DMS114 treated with DMSO at 0.1 percent for 48 hours (cell line): ENCODE results near the gene WNT9A.

ENCODE experiments used
- DNase-seq: peaks from one replicate; lab custom pipeline; 2025; ENCODE audit not compliant: unreplicated experiment; lab: John Stamatoyannopoulos, UW

WNT9A gene

DNA sequence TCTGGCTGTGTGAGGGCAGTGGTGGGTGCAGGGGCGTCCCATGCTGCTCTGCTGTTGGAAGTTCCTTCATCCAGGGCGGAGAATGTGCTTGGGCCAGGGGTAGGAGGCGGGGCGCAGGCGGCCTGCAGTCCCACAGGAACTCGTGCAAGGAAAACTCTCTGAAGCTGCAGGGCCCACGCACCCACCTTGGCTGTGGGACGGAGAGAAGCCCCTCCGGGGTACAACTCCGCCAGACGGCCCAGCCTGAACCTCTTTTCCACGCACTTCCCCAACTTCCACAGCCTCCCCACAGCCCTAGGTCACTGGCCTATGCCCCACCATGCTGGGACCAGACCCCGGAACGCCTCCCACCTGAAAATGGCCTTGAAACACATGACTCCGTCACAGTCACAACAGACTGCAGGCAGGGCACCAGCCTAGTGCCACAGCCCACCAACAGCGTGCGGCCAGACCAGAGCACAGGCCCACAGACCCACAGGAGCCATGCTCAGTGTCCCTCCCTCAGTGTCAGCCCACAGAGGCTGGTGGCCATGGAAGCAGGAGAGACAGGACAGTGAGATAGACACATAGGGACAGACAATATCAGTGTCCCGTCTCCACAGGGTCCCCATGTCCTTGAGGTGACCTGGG lies 47.8 kb downstream of the WNT9A start:
- DNase-seq, result no peak

DNA sequence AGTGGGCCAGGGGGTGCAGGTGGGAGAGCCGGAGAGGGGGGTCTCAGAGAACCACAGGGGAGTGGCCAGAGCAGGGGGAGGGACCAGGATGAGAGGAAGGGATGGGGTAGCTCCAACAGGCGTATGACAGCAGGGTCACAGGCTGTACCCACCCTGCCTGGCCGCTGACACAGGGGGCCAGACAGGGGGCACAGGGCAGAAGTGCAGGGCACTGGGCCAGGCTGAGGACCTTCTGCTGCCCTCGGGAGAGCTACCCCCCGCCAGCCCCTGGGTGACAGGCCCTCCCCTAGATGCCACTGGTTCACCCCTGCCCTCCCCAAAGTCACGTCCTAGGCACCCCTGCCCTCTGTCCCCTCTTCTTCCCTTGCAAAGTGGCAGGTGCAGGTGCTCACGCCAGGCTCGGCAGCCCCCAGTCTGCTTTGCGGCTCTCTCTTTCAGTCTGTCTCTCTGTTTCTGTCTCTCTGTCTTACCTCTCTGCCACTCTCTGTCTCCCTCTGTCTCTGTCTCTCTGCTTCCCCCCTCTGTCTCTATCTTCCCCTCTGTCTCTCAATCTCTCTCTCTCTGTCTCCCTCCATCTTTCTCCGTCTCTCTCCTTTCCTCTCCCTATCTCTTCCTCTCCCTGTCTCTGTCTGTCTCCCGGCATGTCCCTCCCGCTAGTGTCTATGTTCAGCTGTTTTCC lies 48.5 kb downstream of the WNT9A start:
- DNase-seq, result no peak

- DNase-seq, result no peak
These were observed 49.1 kb downstream of the WNT9A start for GRCh38 chr1:227898502-227899140.

- DNase-seq, result no peak
These were observed 49.9 kb downstream of the WNT9A start for GRCh38 chr1:227897704-227898438.

GRCh38 chr1:227896710-227897655 lies 50.7 kb downstream of the WNT9A start:
- no peak for DNase-seq

DNA sequence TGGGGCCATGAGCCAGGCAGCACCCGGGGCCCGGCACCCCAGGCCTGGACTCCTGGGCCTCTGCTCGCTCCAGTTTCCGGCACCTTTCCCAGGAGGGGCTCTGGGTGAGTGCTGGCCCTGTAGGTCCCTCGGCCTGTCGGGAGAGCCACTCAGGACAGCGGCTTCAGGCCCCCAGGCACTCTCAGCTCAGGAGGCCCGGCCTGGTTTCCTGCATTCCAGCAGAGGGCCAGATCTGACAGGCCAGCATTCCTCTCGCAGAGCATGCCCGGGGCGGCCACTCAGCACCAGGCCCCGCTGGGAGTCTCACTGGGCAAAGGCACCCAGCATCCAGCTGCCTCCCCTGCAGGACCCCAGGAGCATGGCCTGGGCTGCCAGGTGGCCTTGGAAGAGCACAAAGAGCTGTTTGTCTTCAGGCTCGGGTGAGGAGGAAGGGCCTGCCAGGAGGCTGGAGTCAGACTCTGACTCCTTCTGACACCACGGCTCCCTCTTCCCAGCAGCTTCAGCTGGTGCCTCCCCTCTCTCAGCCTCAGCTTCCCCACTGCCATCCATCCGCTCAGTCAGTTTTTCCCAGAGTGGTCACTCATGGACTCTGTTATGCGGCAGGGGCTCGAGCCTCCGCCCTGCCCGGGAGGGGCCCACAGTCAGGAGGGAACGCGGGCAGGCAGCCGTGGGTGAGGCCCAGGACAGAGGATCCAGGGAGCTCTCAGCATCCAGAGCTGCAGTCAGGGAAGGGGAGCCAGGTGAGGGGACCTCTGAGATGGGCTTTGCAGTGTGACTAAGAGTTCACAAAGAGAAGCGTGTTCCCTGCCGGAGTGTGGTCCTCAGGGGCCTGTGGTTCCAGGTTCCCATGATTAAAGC lies 51.7 kb downstream of the WNT9A start:
- DNase-seq, result no peak

GRCh38 chr1:227894831-227895451 lies 52.8 kb downstream of the WNT9A start:
- no peak for DNase-seq

DNA sequence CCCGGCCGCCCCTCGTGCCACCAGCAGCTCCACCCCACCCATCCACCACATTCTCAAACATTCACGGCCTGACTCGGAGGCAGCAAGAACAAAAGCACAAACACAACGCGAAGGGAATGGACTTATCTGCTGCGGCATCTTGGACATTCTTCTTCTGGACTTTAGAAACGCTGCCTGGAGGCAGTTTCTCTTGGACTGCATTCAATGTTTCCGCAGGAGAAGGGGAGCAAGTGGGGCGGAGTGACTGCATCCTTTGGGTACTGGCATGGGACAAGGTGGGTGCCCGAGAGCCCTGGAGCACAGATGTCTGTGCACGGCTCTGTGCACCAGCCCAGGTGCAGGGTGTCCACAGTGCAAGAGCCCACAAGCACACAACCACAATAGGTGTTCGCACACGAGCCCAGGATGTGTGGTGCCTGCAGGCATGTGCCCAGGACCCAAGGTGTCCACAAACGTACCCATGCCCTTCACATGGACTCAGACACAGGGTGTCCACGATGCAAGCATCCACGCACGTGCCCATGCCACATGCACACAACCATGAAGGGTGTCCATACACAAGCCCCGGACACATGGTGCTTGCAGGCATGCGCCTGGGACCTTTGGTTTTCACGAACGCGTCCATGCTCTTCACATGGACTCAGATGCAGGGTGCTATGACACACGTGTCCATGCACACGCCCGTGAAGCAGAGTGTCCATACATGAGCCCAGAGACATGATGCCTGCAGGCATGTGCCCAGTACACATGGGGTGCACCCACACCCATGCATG lies 53.6 kb downstream of the WNT9A start:
- no peak for DNase-seq

GRCh38 chr1:227893300-227893948 lies 54.3 kb downstream of the WNT9A start:
- DNase-seq, result no peak

DNA sequence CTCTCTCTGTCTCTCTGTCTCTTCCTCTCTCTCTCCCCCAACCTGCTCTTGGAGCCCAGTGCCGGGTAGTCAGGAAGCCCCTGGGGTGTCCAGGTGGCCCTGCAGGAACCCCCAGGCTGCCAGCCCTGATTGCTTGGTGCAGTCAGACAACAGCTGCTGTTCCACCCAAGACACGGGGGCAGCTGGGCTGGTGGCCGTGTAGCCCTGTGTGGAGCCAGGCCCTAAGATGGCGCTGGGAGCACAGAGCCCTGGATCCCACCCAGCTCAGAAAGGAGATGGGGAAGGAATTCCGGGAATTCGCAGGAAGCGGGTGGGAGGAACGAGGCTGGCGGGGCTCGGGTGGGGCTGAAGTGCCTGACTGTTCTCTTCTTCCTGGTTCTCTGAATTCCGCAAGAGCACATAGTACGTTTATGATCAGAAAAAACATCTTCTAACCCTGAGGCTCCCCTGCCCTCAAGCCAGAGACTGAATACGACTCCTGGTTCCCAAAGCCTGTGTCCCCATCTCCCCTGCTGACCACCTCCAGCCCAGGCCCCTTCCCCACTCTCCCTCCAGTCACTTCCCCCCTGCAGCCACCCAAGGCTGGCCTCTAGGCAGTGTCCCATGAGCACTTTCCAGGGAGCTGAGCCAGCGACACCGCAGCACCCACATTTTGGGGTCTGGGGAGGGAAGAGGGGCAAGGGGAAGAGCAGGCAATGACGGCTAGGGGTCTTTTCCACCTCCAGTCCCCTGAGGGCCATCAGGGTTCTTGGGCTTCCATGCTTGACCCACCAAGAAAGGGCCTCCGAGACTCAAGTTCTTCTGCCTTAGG lies 55.0 kb downstream of the WNT9A start:
- no peak for DNase-seq

- no peak for DNase-seq
These were observed 55.7 kb downstream of the WNT9A start for GRCh38 chr1:227891955-227892488.

- no peak for DNase-seq
These were observed 56.3 kb downstream of the WNT9A start for GRCh38 chr1:227891223-227891954.

DNA sequence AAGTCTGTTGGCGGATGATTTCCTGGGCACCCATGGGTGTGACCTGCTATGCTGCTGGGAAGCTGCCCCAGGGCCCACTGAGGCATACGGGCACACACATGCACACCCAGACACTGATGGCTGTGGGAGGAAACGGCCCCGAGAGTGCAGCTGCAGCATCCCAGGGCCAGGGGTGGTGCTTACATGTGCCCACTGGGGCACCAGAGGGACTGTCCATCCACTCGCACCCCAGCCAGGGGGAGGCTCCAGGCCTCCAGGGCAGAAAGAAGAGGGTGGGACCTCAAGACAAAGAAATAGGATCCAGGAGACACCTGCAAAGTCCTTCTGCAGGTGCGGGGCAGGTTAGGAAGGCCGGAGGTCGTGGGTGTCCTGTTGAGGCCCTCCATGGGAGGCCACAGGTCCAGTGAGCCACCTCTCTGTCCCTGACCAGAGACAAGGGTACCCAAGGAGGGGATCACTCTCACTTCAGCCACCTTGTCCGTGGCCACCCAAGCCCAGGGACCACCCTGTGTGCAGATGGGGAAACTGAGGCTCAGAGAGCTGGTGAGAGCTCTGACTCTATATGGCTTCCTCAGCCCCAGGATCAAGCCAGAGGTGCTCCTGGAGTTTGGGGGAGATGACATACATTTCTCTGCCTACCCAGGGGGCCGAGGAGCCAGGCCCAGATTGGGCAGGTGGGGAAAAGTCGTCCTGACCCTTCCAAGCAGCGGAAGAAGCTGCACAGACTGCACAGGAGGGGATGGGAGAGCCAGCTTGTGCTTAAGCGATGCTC lies 57.1 kb downstream of the WNT9A start:
- no peak for DNase-seq

- no peak for DNase-seq
These were observed 57.8 kb downstream of the WNT9A start for GRCh38 chr1:227889863-227890405.
